ENCODE results near the gene ASTN2.
"Not testable (repeated sequence)": the region's sequence is repeated elsewhere in the genome, so short reads cannot be mapped to it uniquely, and the experiment has no call there.

ASTN2 gene

DNA sequence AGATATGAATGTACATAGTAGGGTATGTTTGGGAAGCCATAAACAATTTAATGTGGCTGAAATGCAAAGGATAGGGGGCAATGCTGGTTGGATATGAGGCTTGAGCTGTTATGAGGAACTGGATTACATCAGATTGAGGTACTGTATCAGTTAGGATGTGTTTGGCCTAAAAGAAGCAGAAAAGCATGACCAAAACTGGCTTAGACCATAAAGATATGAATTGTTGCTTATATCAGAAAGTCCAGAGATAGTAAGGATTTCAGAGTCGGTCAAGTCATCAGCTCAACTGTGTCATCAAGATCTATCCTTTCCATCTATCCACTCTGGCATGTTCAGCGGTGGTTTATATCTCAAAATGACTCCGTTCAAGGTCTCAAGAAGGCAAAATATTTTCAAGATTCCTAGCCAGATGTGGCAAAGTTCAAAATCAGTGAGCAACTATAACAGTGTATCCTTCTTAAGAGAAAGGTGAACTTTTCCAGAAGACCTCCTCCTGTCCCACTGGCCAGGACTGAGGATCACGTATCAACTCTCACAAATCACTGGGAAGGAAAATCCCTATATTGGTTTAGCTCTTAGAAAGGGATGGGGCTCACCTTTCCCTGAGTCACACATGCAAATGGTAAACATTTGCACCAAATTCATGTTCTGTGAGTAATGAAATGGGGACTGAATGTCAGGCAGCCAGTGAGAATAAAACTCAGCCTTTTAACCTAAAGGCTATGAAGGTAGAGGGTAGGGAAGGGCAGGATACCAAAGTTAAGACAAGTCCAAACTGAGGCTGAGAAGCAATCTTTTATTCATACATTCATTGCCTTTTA is 469.9 kb downstream of the ASTN2 start:
- no peak for DNase-seq

- DNase-seq, result no peak
Measured at GRCh38 chr9:116943970-116944369, 470.9 kb downstream of the ASTN2 start.

DNA sequence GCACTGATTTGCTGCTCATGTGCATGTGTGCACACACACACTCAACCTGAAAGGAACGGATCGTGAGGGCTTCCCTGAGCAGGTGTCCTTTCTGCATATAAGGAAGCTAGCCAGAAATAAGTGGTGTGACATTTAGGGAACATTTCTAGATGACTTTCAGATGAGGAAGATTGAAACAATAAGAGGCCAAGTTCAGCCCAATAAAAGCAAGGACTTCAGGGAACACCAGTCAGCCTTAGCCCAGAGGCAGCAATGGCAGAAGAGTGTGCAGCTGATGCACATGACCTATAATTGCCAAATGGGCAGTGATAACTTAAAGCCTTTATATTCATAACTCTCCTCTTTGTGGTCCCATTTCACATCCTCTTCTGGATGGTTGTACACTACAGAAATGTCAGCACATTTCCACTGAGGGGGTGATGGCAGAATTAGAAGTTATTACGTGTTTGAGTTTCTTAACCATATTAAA is 472.2 kb downstream of the ASTN2 start:
- DNase-seq, result no peak

- no peak for DNase-seq
Measured at GRCh38 chr9:116941266-116941665, 473.6 kb downstream of the ASTN2 start.

DNA sequence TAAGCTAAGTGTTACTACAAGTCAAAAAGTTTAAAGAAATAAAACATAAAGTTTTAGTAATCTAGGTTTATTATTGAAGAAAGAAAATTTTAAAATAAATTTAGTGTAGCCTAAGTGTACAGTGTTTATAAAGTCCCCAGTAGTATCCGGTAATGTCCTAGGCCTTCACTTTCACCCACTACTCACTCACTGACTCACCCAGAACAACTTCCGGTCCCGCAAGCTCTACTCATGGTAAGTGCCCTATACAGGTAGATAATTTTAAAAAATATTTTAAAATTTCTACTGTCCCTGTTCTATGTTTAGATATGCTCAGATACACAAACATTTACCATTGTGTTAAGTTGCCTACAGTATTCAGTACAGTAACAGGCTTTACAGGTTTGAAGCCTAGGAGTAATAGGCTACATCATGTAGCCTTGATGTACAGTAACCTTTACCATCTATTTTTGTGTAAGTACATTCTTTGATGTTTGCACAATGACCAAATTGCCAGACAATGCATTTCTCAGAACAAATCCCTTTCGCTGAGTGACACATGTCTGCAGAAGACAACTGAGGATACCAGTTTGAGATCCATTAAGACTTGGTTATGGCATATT is 474.1 kb downstream of the ASTN2 start:
- no peak for DNase-seq

DNA sequence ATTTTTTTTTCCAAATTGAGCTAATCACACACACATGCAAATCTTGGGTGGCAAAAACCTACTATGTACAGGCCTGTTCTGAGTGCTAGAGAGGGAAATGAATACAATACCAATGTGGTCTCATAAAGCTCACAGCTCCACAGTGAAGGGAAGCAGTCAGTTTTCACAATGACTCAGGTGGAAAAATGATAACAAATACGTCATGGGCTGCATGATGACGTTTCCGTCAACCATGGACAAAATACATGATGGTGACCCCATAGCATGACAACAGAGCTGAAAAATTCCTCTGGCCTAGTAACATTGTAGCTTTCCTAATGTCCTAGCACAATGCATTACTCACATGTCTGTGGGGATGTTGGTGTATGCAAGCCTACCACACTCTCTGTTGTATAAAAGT is 475.2 kb downstream of the ASTN2 start:
- no peak for DNase-seq

GRCh38 chr9:116939161-116939560 is 475.7 kb downstream of the ASTN2 start:
- DNase-seq, result no peak

DNA sequence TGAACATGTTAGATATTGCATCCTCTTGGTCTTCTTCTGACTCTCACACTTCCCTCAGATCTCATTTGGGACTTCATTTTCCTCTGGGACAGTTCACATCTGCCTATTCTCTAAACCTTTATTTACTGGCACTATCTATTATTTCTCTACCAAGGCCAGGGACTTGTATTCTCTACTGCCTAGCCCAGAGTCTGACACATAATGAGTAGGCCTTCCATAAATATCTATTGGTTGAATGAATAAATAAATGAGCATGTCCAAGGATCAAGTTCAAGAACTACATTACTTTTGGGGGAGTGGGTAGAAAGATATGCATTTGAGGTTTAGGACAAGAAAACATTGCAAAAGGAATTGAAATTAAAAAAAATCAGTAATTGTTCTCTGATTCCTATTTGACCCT is 477.5 kb downstream of the ASTN2 start:
- DNase-seq, result no peak

GRCh38 chr9:116935149-116935897 is 479.5 kb downstream of the ASTN2 start:
- no peak for DNase-seq

DNA sequence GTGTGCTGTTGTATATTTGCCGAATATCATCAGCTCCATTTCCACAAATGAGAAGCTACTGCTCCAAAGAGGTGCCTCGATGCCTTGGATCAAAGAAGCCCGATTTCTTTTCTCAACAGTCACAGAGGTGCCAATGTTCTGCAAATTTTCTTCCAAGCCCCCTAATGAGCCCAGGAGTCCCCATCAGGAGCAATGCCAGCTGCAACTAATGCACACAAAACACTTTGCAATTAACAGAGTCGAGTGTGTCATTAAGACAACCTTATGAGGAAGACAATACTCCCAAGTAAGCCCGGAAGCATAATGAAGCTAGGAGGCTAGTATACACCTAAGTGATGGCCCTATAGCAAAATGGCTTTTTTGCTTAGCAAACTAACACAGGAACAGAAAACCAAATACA is 480.7 kb downstream of the ASTN2 start:
- no peak for DNase-seq

DNA sequence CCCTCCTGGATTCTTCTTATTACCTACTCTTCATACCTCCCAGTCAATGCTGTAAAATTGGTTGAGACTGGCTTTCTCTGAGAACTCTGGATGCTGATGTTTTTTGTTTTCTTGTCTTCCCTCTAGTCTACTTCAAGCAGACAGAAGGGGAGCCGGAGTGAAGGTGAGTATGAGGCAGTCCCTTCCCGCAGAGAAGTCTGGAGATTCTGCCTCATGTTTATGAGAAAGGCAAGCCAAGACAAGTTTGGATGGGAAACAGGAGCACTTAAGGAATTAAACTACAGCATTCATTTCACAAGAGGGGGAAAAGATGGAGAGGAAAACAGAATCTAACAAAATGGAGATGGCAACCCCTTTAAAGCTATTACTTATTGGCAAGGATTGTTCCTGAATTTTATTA is 481.6 kb downstream of the ASTN2 start:
- no peak for DNase-seq

DNA sequence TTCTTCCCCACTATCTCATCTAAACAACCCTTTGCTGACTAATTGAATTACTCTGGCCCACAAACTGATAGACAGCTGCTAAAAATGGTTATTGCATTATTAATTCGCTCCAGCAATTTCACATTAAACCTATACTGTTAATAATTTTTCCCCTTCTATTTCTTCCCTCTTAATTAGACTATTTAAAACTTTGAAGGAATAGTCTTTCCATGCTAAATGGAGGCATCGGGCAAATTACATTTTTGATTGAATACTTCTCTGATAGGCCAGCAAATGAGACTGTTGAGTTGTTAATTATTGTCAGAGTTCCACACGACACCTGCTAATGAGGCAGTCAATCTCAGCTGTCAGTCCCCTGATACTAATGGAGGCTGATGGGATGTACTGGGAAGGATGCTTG is 485.2 kb downstream of the ASTN2 start:
- no peak for DNase-seq

DNA sequence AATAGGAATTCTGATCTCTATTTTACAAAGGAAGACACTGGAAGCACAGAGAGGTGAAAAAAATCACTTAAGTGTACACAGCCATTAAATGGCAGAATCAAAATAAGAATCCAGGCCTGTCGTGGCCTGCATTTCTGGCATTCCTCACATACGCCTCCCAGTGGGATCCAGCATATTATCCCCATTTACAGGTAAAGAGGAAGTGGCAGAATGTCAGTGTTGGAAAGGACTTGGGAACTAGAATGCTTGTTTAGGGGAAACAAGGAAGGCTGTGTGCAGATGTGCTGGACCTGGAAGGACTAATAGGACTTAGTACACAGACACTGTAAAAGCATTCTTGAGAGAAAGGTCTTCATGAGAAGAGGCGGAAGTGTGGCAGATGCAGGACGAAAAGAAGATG is 486.0 kb downstream of the ASTN2 start:
- DNase-seq, result no peak

GRCh38 chr9:116928289-116928688 is 486.6 kb downstream of the ASTN2 start:
- DNase-seq, result no peak

DNA sequence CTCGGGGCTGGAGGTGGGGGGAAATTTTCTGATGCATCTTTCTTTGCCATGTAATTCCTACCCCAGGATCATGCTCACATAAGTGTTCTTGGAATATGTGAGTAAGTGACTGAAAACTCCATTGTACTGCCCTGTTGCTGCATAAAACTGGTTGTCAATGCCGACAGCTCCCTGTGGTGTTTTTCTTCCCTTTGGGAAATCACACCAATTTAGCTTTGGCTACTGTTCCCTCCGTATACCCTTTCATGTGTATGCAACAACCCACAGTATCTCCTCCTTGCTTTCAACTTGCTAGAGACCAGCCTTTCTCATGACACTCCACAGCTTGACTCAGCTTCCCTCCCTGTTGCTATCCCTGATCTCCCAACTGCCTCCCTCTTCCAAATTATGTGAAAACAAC is 487.1 kb downstream of the ASTN2 start:
- no peak for DNase-seq

DNA sequence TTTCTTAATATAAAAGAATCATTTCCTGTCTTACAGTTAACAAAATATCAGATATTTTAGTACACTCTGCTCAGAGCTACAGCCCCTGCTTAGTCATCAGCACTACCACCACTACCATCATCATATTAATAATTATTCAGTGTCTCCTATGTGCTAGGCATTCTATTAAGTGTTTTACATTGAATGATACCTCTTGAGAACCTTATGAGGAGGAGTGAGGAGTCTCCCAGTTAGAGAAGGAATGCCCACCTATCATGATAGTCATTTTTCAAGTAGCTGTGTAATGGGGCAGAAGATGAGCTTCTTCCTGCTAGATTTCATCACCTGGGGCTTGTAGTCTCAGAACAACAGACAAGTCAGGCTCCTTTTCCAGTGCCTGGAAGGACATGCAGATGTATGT is 489.7 kb downstream of the ASTN2 start:
- DNase-seq, result no peak

- DNase-seq, result no peak
Measured at GRCh38 chr9:116924462-116925110, 490.3 kb downstream of the ASTN2 start.

GRCh38 chr9:116917895-116918508 is 496.9 kb downstream of the ASTN2 start:
- DNase-seq, result not testable (repeated sequence)

- no peak for DNase-seq
Measured at GRCh38 chr9:116913536-116913935, 501.3 kb downstream of the ASTN2 start.

DNA sequence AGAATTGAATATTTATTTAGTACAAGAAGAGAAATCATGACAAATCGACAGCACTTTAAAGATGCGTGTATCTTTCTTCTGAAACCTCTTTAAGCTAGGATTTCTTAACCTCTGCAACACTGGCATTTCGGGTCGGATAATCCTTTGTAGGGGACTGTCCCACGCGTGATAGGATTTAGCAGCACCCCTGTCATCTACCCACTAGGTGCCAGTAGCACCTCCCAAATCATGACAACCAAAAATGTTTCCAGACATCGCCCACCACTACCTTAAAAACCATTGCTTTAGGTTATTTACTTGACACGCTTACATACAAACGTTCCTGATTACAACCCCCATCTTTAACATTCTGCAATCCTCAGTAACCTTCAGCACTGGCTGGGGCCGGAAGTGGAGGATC is 504.7 kb downstream of the ASTN2 start:
- no peak for DNase-seq

GRCh38 chr9:116907989-116908388 is 506.9 kb downstream of the ASTN2 start:
- DNase-seq, result no peak

DNA sequence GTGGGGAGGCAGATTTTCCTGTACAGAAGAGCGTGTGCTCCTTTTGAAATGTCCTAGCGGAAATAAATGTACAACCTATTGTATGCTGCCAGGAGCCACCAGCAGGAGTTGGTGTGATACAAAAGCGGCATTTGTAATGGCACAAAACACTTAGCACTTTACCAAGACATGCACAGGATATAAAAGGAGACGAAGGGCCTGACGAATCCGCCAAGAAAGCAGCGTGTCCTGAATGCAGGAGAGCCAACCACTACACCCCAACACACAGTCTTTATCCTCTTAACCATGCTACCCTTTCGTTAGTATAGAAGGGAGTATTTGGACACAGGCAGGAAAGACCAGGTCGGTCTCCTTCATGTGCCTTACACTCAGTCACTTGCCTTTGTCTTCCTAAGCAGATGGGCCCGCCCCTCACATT is 509.7 kb downstream of the ASTN2 start:
- peak; percentile 59 for DNase-seq

DNA sequence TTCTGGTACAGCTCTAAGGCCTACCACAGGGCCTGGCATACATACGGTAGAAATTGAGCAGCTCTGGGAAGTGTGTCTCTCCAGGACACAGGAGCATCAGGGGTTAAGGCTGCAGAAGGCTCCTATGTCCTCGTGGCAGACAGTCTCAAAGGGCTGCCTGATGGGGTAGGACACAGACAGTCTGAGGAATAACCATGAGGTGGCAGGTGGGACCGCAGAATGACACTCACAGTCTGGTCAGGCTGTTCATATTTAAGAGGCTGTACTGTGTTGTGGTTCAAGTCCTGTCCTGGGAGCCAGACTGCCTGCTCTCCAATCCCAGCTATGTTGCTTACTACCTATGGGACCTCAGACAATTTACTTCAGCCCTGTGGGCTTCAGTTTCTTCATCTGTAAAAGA is 510.7 kb downstream of the ASTN2 start:
- DNase-seq, result no peak

Data from NCI-H2081 treated with DMSO at 0.1 percent for 48 hours (cell line).